SW 1271 (cell line): ENCODE data around the gene PTPRN2.
"Not testable (repeated sequence)": the region's sequence is repeated elsewhere in the genome, so short reads cannot be mapped to it uniquely, and the experiment has no call there.

ENCODE experiments used
- DNase-seq, 2 experiments: peaks; one replicate each; lab custom pipeline; 2025; lab: John Stamatoyannopoulos, UW

The PTPRN2 gene

GRCh38 chr7:158228131-158228530 is 359.5 kb downstream of the PTPRN2 start:
- DNase-seq = no peak

GRCh38 chr7:158227258-158227984 is 360.2 kb downstream of the PTPRN2 start:
- DNase-seq = no peak

GRCh38 chr7:158216198-158216597 is 371.4 kb downstream of the PTPRN2 start:
- no peak for DNase-seq

GRCh38 chr7:158209435-158209834 is 378.2 kb downstream of the PTPRN2 start:
- no peak for DNase-seq

GRCh38 chr7:158206341-158206740 is 381.3 kb downstream of the PTPRN2 start:
- DNase-seq = no peak

GRCh38 chr7:158204453-158204852 is 383.2 kb downstream of the PTPRN2 start:
- DNase-seq = no peak

GRCh38 chr7:158203948-158204347 is 383.7 kb downstream of the PTPRN2 start:
- not testable (repeated sequence) for DNase-seq

GRCh38 chr7:158194365-158194900 is 393.2 kb downstream of the PTPRN2 start:
- no peak for DNase-seq

- DNase-seq = no peak
Measured at GRCh38 chr7:158193446-158193845, 394.2 kb downstream of the PTPRN2 start.

- no peak for DNase-seq
Measured at GRCh38 chr7:158192956-158193355, 394.7 kb downstream of the PTPRN2 start.

GRCh38 chr7:158192184-158192835 is 395.3 kb downstream of the PTPRN2 start:
- DNase-seq = no peak

GRCh38 chr7:158191671-158192070 is 396.0 kb downstream of the PTPRN2 start:
- DNase-seq = no peak

- no peak for DNase-seq
Measured at GRCh38 chr7:158190756-158191155, 396.9 kb downstream of the PTPRN2 start.

- DNase-seq = no peak
Measured at GRCh38 chr7:158188676-158189075, 398.9 kb downstream of the PTPRN2 start.

- DNase-seq = no peak
Measured at GRCh38 chr7:158187694-158187994, 400.0 kb downstream of the PTPRN2 start.

GRCh38 chr7:158186864-158187693 is 400.5 kb downstream of the PTPRN2 start:
- DNase-seq = no peak

GRCh38 chr7:158186406-158186805 is 401.2 kb downstream of the PTPRN2 start:
- no peak for DNase-seq

- DNase-seq = no peak
Measured at GRCh38 chr7:158185653-158186052, 402.0 kb downstream of the PTPRN2 start.

GRCh38 chr7:158183431-158183830 is 404.2 kb downstream of the PTPRN2 start:
- no peak for DNase-seq

GRCh38 chr7:158176561-158177173 is 411.0 kb downstream of the PTPRN2 start:
- DNase-seq = no peak

GRCh38 chr7:158175779-158176178 is 411.8 kb downstream of the PTPRN2 start:
- no peak for DNase-seq

- no peak for DNase-seq
Measured at GRCh38 chr7:158174947-158175346, 412.7 kb downstream of the PTPRN2 start.
